Skin of body (tissue), 3 donors: ENCODE measurements around the gene GCSAM. TPM values are rescaled to one million over a fixed set of nuclear protein-coding genes. Genes with fewer than 3 reads are reported as not detected.
"Not testable (repeated sequence)": the region's sequence is repeated elsewhere in the genome, so short reads cannot be mapped to it uniquely, and the experiment has no call there.

Experiments used
- DNase-seq: peaks from one replicate; lab custom pipeline; 2025; lab: John Stamatoyannopoulos, UW
- small RNA-seq: library from RNA; depleted of rRNA; stranded (forward); fragments of <200 nt; gene quantifications from one replicate; pipeline ENCODE3, GENCODE V24; 2014; ENCODE audit warnings: low replicate concordance
- total RNA-seq: library from RNA; depleted of rRNA; stranded (reverse); fragments of >200 nt; gene quantifications from one replicate; pipeline ENCODE4 v1.2.3, GENCODE V29; 2014

GCSAM gene
- total RNA-seq, 1 donor from 2014 or later, result 1.2 TPM

DNA sequence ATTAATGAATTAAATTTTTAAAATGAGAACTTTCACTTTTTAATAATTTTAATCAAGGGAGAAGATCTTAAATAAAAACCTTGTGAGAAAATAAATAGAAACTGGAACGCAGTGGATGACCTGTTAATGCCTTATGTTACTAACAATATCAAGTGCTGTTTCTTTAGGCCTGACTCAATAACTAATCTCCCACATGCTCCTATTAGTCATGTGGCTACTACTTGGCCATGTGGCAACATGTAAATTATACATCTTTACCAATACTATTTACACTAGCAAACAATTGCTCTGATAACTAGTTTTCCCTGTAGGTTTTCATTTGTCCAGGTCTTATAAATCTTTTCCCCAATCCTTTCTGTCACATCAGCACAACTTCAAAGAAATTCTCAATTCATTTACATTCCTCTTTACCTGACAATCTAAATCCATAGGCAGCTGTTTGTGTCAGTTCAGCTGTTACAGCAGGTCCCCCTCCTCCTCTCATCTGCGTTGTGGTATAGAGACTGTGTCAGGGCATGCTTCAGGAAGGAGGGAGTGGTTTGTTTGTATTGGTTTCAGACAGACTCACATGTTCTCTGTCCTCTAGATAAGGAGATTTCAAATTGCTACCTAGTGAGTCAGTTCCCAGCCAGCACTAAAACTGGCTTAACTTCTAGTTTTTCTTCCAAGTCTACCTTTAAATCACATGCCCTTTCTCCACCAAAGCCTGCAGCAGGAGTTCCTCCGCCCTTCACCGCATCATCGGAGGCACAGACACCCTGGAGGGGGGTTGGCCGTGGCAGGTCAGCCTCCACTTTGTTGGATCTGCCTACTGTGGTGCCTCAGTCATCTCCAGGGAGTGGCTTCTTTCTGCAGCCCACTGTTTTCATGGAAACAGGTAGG is 58.2 kb downstream of the GCSAM start:
- no peak for DNase-seq

GRCh38 chr3:112074006-112074405 is 59.0 kb downstream of the GCSAM start:
- DNase-seq, result no peak

DNA sequence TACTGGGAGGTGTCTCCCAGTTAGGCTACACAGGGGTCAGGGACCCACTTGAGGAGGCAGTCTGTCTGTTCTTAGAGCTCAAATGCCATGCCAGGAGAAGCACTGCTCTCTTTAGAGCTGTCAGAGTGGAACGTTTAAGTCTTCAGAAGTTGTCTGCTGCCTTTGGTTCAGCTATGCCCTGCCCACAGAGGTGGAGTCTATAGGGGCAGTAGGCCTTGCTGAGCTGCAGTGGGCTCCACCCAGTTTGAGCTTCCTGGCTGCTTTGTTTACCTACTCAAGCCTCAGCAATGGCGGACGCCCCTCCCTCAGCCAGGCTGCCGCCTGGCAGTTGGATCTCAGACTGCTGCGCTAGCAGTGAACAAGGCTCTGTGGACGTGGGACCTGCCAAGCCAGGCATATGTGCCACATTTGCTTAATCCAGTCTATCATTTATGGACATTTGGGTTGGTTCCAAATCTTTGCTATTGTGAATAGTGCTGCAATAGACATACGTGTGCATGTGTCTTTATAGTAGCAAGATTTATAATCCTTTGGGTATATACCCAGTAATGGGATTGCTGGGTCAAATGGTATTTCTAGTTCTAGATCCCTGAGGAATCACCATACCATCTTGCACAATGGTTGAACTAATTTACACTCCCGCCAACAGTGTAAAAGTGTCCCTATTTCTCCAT is 60.5 kb downstream of the GCSAM start:
- not testable (repeated sequence) for DNase-seq

Small RNA genes within 50 kb of the gene (small RNA-seq; reads per million reads assigned to genes)
- not detected for gene MIR567

Other genes with a start within 250 kb of the GCSAM start
- 46.2 TPM for gene ABHD10, start 154.2 kb downstream of the GCSAM start, total RNA-seq
- 1.9 TPM for gene TAGLN3, start 134.3 kb downstream of the GCSAM start, total RNA-seq
- not detected for gene TMPRSS7, start 98.5 kb downstream of the GCSAM start, total RNA-seq
- gene C3orf52, start 46.9 kb downstream of the GCSAM start, total RNA-seq, result 12.9 TPM
- gene SLC9C1, start 161.0 kb upstream of the GCSAM start, total RNA-seq, result 0.89 TPM
- gene CD200, start 199.9 kb upstream of the GCSAM start, total RNA-seq, result 12.2 TPM